Head of caudate nucleus (tissue), 42 donors: Measurements from ENCODE around the gene TBC1D16.
"Not testable (repeated sequence)": the region's sequence is repeated elsewhere in the genome, so short reads cannot be mapped to it uniquely, and the experiment has no call there.

ENCODE experiments used
- DNase-seq, 42 donors: peaks; one replicate each; pipeline versions ENCODE4 v3.0.0 to v3.0.0-alpha.2; 2020 to 2021; ENCODE audit warnings: mixed read lengths in 7 of 42
- intact Hi-C: fragments of 100-400 bp; cut with DNase I; formaldehyde crosslinking; loops from one replicate; pipeline ENCODE4 v1.15.0; 2022

The TBC1D16 gene

GRCh38 chr17:79965806-79966205 is 69.9 kb downstream of the TBC1D16 start:
- DNase-seq: peak in 41 of 42 donors; percentile 41 to 90 (median 72)
- intact Hi-C loops: no loop called here

DNA sequence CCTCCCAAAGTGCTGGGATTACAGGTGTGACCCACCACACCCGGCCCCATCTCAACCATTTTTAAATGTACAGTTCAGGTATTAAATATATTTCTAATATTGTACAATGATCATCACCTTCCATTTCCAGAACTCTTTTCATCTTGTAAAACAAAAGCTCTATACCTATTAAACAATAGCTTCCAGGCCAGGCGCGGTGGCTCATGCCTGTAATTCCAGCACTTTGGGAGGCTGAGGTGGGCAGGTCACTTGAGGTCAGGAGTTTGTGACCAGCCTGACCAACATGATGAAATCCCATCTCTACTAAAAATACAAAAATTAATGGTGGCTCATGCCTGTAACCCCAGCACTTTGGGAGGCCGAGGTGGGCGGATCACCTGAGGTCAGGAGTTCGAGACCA is 73.2 kb downstream of the TBC1D16 start:
- intact Hi-C loops: not testable (repeated sequence)
- DNase-seq: peak in 5 of 42 donors; percentile 5 to 14 (median 10)

GRCh38 chr17:79961567-79961966 is 74.1 kb downstream of the TBC1D16 start:
- intact Hi-C loops: not testable (repeated sequence)
- DNase-seq: peak in 5 of 42 donors; percentile 6 to 20 (median 11)

GRCh38 chr17:79960788-79961522 is 74.7 kb downstream of the TBC1D16 start:
- DNase-seq: no peak
- intact Hi-C loops: no loop called here

- DNase-seq: no peak
- intact Hi-C loops: no loop called here
These were observed 76.6 kb downstream of the TBC1D16 start for GRCh38 chr17:79959042-79959441.

- intact Hi-C loops: no loop called here
- DNase-seq: peak in 5 of 42 donors; percentile 4 to 25 (median 10)
These were observed 78.8 kb downstream of the TBC1D16 start for GRCh38 chr17:79956853-79957252.

DNA sequence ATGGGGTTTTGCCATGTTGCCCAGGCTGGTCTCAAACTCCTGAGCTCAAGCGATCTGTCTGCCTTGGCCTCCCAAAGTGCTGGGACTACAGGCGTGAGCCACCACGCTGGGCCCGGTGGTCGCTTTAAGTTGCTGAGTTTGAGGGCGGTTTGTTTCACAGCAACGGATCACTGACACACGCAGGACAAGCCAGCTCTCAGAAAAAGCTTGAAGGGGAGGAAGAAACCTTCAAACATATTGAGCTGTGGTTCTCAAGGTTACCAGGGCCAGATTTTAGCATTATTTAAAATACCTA is 79.3 kb downstream of the TBC1D16 start:
- intact Hi-C loops: not testable (repeated sequence)
- peak in 2 of 42 donors; percentile 5 to 17 for DNase-seq

- intact Hi-C loops: no loop called here
- DNase-seq: peak in 4 of 42 donors; percentile 2 to 12 (median 6)
These were observed 79.8 kb downstream of the TBC1D16 start for GRCh38 chr17:79955691-79956440.

DNA sequence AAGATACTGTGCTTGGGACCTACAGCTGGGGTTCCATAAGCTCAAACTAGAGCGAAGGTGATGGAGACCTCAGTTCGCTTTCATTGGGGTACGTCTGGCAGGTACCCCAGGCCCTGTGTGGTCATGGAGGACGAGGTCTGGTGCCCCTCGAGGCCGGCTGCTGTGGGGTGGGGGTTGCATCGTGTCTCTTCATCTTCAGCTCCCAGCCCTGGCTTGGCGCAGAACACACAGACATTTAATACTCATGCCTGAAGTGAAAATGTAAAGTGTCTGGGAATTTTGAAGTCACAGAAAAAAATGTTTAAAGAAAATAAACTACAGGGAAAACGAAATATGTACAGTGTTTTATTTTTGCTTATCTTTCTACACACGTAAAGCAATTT is 80.5 kb downstream of the TBC1D16 start:
- DNase-seq: peak in 6 of 42 donors; percentile 3 to 13 (median 10)
- intact Hi-C loops: no loop called here

DNA sequence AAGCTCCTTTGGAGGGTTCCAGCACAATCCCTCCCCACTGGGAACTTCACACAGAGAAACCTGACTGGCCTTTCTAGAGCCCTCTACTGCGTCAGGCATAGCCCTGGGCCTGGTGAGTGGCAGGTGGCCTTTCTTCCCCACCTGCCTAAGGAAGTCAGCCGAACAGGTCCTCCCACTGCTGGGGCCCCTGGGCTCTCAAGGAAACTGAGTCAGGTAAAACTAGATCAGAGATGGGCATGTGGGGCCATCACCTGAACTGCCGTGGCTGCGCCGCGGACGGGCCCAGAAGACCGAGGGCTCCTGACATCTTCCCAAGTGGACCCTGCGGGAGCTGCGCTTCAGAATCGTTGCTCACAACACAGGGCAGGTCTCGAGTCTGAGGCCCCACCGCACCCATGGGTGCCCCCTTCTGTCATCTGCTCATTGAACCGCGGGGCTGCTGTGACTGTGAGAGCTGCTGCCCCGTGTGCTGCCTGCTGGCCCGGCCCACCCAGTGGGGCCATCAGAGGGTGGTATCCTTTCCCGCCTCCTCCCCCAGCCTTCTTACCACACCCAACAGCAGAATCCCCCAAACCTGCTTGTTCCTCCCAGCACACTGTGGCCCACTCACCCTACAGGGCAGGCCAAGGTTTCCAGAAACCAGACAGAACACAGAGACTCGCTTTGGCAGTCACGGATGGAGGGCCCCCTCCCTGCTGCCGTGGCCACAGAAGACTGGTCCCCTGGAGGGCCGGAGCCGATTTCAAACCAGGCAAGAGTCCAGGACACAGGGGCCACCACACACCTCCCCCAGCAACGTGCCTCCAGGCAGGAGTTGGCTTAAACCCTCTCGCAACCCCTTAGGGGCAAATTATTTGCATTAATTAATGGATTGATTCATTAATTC is 81.1 kb downstream of the TBC1D16 start:
- peak in 5 of 42 donors; percentile 3 to 23 (median 10) for DNase-seq
- intact Hi-C loops: no loop called here

GRCh38 chr17:79953335-79953734 is 82.3 kb downstream of the TBC1D16 start:
- intact Hi-C loops: no loop called here
- DNase-seq: peak in 1 of 42 donors; percentile 15

- peak in 2 of 42 donors; percentile 7 to 12 for DNase-seq
- intact Hi-C loops: no loop called here
These were observed 82.8 kb downstream of the TBC1D16 start for GRCh38 chr17:79952901-79953300.

DNA sequence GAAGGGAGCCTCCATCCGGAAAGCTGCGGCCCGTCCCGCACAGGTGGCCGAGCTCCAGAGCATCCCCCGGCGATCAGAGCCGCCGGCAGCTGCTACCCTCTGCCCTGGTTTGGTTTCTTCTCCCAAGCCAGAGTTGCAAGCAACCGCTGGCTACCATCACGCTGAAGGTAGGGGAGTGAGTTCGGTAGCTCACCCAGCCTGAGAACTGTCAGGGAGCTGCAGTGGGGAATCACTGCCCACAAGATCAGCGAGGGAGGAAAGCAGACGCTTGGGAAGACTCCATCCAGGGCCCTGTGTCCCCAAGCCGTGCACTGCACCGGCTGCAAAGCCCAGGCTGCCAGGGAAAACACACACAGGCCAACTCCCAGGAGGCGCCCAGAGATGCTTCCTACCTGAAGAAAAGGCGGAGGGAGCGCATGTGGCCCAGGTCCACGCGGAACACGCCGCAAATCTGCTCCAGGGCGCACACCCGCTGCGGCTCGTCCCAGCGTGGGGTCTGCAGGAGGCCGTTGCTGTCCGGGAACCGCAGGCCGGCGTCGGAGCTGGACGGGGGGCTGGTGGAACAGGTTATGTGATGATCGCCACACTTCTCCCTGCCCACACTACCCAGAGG is 83.3 kb downstream of the TBC1D16 start:
- intact Hi-C loops: no loop called here

DNA sequence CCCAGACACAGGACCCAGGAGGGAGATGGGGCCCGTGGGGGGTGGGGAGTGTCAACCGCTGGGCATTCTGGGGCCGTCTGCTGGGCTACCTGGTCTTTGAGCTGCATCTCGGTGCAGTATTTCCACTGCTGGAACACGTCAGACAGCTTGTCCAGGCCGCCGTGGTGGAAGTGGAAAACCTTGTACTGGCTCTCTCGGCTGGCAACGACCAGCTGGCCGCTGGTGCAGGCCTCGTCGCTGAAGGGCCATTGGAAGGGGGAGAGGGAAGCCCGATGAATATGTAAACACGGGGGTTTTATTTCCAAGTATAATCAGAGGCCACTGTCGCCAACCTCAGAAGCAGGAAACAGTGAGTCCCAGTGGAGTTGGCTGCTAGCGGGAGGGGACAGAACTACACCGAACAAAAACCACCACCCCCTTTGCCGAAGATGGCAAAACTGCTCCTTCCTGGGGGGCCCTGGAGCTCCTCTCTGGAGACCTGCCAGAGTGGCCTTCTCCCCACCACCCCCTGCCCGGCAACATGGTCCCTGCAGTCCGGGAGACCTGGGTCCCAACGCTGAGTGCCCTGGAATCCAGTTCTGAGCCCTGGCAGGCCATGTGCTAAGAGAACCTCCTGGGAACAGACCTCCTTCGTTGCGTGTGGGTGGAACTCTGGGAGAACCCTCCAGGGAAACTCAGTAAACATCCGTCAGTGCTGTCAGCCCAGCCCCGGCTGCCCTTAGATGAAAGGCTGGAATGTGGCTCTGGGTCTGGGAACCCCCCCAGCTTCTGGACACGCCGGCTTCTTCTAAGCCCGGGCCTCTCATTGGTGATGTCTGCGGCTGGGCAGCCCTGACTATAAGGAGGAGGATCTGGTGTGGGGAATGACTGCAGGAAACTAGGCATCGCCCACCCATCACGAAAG is 84.1 kb downstream of the TBC1D16 start:
- DNase-seq: peak; percentile 49 to 89 (median 72)
- intact Hi-C loops: no loop called here

More for the DNA sequence above, 83.3 kb downstream of the TBC1D16 start:
- DNase-seq: peak in 5 of 42 donors; percentile 14 to 37 (median 19)

- intact Hi-C loops: no loop called here
- peak; percentile 62 to 90 (median 78) for DNase-seq
These were observed 84.9 kb downstream of the TBC1D16 start for GRCh38 chr17:79950751-79951150.

DNA sequence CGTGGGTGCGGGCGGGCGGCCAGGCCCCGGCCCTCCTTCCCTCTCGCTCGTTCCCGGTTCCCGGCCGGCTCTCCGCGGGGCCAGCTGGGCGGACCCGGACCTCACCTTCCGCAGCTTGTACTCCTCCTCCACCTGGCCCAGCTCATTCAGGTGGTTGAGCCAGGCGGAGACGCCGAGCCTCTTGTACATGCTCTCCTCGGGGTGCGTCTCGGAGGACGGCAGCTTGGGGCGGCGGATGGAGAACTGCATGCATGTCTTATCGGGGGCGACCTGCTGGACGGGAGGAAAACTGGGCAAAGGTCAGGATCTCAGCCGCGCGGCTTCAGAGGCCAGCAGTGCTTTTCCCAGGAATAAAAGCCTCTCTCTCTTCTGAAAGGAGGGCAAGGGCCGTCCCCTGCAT is 85.4 kb downstream of the TBC1D16 start:
- DNase-seq: peak in 7 of 42 donors; percentile 17 to 45 (median 30)
- intact Hi-C loops: no loop called here

DNA sequence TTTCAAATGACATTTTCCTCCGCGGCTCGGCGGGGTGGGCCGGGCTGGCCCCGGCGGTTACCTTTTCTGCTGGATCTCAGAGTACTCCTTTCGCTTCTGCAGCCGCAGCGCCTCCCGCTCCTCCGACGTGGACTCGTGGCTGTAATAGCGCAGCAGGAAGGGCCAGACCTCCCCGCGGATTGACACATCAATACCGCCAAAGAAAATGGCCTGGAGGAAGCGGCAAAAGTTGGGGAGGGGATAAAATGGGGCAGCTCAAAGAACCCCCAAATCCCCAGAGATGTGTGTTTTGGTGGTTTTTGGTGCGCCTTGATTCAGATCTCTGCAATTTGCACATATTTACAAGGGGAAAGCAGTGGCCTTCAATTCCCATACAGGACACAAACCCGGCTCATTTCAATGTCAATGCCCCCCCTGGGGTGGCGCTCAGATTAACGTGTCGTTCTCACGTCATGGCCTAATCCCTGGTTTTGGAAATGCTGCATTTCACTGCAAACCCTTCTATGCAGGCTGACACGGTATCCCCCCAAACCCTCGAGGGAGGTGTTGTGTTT is 85.9 kb downstream of the TBC1D16 start:
- DNase-seq: peak in 6 of 42 donors; percentile 17 to 40 (median 22)
- intact Hi-C loops: no loop called here
